ENCODE measurements around the gene AMN1.
"Not testable (repeated sequence)": the region's sequence is repeated elsewhere in the genome, so short reads cannot be mapped to it uniquely, and the experiment has no call there.

Gene AMN1

DNA sequence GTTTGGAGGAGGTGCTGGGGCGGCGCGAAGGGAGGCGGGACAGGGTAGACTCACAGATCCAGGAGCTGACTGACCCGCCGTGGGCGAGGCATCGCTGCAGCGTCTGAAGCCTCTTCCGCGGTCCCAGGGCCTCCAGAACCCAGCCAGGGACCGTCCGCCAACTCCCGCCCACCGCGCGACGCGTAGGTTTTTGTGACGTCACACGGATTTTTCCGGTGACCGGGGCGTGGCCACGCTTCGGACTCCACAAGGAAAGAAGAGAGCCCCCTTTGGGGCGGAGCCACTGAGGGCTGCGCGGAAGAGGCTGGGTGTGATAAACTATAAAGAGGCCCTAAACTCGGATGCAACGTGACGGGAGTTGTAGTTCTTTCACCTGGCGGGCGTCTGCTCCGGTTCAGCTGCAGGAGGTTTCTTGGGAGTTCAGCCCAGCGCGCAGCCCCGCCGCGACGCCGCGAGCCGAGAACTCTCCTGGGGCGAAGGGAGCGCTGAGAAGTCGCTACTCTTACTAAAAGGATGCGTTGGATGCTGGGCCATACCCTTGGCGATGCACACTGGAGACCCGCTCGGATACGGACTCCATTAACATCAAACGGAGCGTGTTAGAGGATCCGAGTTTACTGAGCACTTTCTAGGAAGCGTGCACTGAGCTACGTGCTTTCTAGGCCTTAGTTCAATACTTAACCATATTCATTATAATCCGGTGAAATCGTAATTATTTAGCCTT lies at the start of gene AMN1:
TSS of gene AMN1 (minus strand) at position 105 of the 724 bp plus-strand sequence. CDS start at position 92, 13 bp downstream.
- DNase-seq, result peak; percentile 98

DNA sequence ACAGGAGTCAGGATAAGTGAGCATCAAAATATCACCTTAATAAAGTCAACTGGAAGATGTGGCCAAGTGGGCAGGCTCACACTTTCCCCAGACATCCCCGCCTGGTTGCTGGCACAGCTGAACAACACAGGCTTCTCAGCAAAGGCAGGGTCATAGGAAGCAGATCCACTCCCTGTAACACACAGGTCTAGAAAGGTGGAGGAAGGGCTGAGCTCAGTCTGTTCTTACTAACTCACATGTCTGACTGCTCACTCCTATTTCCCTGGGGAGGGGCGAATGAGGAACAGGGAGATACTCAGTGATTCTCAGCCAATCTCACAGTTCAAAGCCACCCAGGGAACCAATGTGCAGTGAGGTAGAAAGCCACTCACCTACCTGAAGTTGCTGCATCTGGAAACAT lies 45.0 kb upstream of the AMN1 start:
- DNase-seq, result peak; percentile 41

DNA sequence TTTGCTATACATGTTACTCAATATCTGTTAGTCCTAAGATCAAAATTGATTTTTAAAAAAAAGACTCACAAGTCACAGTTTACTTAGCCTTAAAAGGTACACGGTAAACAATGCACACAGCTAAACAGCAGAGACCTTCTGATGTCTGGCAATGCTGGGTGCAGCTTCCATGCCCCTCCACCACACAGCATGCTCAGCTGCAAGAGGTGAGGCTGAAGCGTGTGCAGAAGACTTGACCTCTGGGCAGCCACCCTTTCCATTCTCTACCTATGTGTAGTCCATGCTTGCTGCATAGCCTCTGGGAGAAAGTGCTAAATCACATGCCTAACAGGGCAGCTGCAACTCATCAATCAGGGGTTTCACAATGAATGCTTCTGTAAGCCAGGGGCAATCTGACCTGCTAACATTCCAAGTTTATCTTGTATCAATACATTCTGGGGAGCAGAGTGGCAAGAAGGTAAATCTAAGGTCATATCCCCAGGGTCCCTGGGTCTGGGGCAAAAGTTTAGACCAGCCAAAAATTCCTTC lies 44.5 kb upstream of the AMN1 start:
- DNase-seq, result no peak

DNA sequence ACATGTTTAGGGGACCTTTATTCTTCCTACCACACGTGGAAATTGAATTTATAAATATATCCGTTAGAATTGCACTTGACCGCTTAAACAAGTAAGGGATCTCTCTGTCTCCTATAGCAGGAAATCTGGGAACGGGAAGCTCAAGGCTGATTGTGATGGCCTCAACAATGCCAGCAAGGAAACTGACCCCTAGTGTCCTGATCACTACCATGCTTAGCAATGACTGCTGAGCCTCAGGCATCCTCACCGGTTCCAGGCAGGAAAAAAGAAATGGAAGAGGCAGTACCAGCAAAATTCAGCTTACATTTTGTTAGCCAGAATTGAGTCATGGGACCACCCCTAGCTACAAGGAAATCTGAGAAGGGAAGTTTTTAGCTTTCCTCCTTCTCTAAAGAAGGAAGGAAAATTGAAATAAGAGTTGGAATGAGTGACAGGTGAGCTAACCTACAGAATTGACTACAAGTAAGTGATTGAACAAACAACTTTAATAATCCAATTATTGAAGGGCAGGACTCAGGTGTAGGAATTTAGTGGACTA lies 43.9 kb upstream of the AMN1 start:
- no peak for DNase-seq

DNA sequence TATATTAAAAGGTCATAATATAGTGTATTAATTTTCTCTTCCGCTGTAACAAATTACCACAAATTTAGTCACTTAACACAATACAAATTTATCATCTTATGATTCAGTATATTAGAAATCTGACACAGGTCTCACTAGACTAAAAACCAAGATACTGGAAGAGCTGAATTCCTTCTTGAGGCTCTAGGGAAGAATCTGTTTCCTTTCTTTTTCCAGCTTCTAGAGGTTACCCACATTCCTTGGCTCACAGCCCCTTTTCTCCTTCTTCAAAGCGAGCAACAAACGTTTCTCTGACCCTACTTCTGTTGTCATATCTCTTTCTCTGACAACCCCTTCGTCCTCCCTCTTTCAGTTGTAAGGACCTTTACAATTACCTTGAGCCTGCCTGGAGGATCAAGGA lies 43.4 kb upstream of the AMN1 start:
- DNase-seq, result no peak

DNA sequence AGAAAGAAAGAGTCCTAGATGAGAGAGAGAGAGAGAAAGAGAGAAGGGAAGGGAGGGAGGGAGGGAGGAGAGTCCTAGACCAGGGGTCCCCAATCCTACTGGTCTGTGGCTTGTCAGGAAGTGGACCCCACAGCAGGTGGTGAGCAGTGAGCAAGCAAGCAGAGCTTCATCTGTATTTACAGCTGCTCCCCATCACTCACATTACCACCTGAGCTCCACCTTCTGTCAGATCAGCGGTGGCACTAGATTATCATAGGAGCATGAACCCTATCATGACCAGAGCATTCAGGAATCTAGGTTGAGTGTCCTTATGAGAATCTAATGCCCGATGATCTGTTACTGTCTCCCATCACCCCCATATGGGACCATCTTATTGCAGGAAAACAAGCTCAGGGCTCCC lies 39.2 kb upstream of the AMN1 start:
- DNase-seq, result peak; percentile 25

DNA sequence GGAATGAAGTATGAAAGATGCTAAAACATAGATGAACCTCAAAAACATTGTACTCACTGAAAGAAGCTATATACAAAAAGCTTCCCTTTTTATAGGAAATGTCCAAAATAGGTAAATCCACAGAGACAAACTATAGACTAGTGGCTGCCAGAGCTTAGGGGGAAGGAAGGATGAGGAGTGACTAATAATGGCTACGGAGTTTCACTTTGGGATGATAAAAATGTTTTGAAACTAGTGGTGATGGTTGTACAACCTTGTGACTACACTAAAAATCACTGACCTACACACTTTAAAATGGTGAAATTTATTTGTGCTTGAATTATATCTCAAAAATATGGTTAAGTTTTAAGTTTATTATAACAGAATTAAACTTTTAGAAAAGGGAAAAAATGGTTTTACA lies 37.1 kb upstream of the AMN1 start:
- DNase-seq, result no peak

DNA sequence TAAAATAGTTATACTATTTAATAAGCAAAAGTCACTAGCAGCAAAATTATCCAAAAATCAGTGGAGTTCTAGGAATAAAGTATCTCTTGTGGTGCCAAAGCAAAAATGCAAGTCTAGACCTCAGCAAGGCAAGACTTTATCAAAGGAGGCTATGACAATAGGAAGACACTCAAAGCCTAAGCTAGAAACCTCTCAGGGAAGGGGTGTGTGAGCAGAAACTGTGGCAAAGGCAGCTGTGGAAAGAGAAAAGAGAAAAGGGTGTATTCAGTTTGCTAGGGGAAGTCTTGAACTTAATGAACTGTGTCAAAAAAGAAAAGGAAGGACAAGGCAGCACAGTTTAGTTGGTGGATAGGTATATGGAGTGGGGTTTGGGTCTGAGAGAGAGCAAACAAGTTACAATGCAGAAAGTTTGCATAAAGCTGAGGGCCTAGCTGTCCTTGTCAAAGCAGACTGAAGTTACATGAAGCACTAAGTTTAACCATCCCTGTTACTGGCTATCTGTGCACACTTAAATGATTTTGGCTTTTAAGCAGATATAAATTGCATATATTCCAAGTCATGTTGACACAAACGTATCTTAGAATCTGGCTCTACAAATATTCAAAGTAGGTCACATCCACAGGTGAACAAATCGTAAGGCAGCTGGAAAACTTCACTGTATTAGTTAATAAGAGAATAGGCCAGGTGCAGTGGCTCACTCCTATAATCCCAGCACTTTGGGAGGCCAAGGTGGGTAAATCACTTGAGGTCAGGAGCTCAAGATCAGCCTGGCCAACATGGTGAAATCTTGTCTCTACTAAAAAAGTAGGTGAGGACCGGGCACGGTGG lies 31.0 kb upstream of the AMN1 start:
- no peak for DNase-seq

DNA sequence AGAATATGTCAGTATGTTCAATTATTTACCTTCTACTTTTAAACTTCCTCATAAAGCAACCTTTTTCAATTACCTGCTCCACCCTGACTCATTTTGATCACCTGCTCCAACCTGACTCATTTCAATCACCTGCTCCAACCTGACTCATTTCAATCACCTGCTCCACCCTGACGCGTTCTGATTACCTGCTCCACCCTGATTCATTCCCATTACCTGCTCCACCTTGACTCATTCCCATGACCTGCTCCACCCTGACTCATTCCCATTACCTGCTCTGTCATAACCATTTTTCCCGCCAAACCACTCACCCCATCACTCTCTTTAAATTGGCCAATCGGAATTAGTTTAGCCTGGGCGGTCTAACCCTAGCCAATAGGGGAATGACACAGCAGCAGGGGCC lies 29.5 kb upstream of the AMN1 start:
- DNase-seq, result not testable (repeated sequence)

DNA sequence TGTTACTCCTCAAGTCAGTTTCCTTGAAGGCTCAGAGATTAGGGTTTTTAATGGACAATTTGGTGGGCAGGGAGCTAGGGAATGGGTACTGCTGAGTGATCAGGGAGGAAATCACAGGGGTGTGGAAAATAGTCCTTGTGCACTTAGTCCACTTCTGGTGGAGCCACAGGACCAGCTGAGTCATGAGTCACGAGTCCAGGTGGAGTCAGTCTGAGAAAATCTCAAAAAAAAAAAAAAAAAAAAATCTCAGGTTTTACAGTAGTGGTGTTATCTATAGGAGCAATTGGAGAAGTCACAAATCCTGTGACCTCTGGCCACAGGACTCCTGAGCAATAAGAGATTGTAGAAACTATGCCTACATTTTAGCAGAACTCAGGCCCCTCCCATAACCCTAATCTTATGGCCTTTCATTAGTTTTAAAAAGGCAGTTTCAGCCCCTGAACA lies 28.2 kb upstream of the AMN1 start:
- no peak for DNase-seq

DNA sequence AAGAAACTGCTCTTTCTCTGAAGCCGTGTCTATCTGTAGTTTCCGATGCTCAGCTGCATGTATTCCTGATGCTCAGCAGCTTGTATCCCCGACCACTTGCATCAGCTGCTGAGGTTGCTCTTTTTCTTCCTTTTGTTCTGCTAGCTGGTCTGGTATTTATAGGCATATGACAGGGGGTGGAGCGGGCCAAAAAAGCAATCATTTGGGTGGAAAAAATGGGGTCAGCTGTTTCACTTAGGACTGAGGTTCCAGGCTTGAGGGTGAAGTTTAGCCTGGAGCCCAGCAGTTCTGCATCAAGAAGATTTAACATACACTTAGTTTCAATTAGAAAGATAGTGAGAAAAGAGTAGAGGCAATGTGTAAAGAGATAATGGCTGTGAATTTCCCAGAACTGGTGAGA lies 23.6 kb upstream of the AMN1 start:
- DNase-seq, result peak; percentile 28

DNA sequence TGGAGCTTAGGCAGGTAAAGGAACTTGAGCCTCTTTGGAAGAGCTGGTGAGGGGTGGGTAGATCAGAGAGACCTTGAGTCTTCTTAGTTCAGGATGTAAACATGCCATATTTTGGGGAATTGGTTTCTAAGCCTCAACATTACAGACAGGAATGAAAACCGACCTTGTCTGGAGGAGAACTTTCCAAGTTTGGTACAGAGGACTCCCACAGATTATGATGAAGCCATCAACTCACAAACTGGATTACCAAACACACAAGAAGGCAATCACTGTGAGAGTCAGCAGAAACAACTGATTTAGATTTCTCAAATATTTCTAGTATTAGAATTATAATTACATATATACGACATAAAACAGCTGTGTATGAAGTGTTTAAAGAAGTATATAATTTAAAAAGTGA lies 22.3 kb upstream of the AMN1 start:
- DNase-seq, result no peak

DNA sequence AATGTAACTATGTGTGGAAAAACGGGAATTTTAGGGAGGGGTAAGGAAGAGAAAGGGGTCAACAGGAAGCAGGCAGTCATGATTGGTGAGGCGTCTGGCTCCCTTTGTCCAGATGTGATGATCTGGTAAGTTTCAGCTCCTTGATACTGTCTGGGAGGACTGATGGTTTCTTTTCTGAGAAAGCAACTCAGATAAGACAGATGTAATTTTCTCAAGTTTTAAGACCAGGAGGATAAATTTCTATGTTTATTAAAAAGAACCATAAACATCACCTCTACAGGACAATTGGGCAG lies 21.9 kb upstream of the AMN1 start:
- DNase-seq, result no peak

DNA sequence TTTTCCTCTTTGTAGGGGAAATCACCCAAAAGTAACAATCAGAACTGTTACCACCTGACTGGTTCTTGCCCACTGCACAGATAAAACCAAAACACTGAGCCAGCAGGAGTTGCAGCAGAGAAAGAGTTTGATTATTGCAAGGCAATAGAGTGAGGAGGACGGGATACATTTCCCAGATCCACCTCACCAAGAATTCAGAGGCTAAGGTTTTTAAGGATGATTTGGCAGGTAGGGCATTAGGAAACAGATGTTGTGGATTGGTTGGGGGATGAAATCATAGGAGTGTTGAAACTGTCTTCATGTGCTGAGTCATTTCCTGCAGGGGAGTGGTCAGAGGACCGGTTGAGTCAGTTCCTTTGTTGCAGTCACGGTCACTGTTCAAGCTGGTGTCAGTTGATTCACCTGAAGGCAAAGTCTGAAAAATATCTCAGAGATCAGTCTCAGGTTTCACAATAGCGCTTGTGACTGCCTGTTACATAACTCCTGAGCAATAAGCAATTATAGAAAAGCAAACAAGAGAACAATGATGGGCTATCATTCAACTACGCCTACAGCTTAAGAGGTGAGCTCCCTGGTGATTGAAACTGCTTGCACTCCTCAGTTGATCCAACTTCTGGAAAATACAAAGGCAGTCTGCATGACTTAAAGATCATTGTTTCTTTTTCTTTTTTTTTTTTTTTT lies 20.3 kb upstream of the AMN1 start:
- DNase-seq, result peak; percentile 80

DNA sequence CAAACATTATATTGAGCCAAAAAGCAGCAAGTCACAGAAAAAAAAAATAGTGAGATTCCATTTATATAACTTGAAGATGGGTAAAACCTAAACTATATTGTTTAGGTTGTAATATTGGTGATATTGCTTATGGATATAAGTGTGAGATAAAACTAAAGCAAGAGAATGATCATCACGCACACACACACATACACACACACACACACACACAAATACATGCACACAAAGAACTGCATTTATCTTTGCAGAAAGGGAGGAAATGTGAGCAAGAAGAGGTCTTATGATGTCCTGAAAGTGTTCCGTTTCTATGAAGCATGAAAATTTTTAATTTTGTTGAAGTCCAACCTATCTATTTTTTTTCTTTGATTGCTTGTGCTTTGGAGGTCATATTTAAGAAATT lies 16.4 kb upstream of the AMN1 start:
- no peak for DNase-seq

DNA sequence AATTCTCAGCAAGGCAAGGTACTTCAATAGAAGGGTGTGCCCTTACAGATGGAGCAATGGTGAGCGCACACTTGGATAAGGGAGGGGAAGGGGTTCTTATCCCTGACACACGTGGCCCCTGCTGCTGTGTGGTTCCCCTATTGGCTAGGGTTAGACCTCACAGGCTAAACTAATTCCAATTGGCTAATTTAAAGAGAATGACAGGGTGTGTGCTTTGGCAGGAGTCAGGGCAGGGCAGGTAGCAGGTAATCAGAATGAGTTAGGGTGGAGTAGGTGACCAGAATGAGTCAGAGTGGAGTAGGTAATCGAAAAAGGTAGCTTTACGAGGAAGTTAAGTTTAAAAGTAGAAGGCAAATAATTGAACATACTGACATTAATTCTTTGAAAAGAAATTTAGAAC lies 15.5 kb upstream of the AMN1 start:
- not testable (repeated sequence) for DNase-seq

DNA sequence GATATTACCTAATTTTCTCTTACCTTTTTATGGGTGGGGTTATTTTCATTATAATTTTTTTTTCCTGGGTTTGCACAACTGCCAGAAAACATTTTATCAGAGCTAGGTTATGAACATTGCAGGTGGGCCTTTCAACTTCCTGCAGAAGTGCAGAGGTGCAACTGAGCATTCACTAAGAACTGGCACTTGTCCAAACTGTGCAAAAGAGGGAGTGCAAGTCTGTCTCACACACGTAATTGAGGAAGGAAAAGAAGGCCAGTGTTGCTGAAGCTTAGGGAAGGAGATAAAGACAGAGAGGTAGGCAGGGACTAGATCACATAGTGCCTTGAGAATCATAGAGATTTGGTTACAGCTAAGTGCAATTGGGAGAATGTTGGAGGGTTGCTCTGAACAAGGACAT lies 14.1 kb upstream of the AMN1 start:
- peak; percentile 62 for DNase-seq

DNA sequence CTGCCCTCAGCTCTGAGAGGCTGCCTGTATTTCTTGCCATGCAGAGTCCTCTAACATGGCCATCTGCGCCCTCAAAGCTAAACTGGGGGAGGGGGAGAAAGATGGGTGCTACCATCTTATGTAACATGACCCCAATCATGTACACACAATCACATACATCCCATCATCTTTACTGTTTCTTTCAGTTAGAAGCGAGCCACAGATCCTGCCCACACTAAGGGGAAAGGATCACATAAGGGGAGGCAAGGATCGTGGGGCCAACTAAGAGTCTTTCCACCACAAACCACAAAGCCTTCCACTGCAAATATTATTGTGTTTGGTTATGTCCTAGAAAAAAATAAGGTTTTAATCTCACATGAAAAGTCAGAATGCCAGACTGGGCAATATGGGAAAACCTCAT lies 11.8 kb upstream of the AMN1 start:
- DNase-seq, result no peak

DNA sequence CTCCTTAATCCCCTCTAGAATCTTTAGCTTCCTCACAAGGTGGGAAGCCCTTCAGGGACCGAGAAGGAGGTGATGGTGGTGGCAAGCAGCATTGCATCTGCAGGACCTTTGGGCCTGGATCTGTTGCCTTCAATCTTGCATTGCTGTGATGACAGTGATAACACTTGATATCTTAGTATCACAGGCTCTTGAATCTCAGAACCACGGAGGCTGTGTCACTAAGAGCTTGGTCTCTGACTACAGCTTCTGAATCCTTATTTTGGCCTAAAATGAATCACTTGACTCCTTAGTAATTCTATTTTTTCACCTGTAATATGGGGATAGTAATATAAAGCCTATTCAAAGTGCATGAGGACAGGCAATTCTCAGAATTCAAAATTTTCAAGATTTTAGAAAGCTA lies 8.9 kb upstream of the AMN1 start:
- DNase-seq, result no peak

DNA sequence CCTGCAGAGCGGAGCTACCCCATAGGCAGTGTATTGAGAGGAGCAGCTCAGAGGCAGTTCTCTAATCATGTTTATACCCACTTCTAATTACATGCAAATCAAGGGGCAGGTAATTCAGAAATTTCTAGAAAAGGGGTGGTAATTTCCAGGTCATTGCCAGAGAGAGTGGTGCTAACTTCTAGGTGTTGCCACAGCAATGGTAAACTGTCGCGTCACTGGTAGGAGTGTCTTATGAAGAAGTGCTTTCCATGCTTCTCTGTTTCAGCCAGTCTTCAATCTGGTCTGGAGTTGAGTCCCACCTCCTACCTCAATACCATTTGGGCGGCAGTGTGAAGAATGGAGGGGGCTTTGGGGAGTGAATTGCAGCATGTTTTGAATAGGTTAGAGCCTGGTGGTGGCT lies 8.5 kb upstream of the AMN1 start:
- no peak for DNase-seq

DNA sequence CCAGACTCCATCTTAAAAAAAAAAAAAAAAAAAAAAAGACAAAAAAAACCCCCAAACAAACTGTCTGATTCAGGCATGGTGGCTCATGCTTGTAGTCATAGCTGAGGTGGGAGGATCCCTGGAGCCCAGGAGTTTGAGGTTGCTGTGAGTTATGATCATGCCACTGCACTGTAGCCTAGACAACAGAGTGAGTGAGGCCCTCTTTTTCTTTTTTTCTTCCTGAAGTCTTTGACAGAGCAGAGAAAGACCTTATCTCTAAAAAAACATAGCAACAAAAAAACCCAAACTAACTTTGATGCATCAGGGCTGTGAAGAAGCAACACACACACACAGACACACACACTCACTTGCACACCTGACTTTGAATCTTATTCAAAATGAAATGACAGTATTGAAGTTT lies 7.7 kb upstream of the AMN1 start:
- peak; percentile 82 for DNase-seq

DNA sequence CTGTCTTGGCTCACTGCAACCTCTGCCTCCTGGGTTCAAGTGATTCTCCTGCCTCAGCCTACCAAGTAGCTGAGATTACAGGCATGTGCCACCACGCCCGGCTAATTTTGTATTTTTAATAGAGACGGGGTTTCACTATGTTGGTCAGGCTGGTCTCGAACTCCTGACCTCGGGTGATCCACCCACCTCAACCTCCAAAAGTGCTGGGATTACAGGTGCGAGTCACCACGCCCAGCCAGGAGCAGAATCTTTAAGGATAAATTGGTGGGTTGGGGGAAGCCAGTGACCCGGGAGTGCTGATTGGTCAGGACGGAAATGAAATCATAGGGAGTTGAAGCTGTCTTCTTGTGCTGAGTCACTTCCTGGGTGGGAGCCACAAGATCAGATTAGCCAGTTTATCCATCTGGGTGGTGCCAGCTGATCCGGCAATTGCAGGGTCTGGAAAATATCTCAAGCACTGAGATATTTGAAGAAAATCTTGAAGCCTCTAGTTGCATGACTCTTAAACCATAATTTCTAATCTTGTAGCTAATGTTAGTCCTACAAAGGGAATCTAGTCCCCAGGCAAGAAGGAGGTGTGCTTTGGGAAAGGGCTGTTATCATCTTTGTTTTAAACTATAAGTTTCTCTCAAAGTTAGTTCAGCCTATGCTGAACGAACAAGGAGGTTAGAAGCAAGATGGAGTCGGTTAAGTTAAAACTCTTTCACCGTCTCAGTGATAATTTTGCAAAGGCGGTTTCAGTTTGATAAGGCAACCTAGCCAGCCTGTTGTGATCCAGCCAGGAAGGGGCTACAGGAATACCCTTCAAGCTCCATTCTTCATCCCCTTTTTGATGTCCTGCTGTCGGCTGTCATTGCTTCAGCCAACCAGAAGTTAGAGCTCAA lies 5.0 kb upstream of the AMN1 start:
- peak; percentile 45 for DNase-seq
